GM21786 (cell line): ENCODE data around the gene PPOX.

Experiments
- ATAC-seq: cut with Tn5 transposase; IDR thresholded peaks from one replicate; pipeline ENCODE4 v1.9.1; 2021; ENCODE audit not compliant: unreplicated experiment

Gene PPOX

DNA sequence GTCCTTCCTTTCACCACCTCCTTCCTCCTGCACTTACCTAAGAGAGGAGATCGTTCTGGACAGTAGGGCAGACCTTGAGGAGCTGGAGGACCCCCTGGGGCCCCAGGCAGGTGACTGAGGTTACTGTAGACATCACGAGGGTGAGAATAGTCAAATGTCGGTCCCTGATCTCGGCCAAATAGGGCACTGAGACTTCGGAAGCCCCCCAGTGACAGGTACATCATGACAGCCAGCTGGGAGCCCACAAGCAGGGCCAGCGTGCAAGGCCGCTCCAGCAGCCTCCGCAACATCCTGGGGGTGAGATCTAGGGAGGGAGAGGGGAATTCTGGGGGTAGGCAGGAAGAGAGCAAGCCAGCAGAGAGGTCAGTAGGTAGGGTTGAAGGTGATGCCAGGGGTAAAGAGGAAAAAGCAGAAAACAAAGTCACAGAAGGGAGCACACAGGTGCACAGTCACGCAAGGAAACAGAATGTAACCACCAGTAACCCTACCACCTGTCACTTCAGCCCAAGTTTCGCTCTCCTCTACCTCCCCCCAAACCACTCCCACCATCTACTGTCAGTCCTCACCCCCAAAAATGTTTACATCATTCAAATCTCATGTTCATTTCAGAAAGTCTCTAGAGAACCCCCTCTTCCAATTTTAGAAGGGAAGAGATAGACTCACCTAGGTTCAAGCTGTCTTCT is 9.7 kb downstream of the PPOX start:
- ATAC-seq: no peak

DNA sequence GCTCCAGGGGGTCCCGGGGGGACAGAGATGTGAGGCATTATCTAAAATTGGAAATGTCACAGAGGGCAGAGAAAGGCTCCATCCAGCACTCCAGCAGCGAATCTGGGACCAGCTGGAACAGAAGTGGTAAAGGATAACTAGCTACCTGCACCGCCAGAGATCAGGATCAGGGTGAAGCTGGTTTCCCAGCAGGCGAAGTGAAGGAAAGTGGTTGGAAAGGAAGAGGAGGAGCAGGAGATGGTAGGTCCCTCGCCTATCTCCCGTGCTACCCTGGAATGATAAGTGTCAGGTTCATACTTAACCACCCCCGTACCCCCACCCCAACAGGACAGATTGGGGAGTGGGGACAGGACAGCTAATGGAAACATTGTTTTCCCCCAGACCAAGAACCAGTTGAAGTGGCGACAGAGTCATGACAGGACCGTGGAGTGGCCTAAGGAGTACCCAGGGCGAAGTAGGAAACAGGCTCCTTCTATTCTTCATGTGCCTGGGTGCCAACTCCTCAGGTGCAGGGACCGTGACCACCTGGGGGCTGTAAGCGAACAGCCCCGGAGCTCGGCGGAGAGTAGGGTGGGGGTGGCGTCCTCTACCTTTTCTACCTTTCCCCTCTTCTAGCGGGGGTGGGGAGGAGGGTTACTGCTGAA is 10.4 kb downstream of the PPOX start:
- ATAC-seq: peak; percentile 19

DNA sequence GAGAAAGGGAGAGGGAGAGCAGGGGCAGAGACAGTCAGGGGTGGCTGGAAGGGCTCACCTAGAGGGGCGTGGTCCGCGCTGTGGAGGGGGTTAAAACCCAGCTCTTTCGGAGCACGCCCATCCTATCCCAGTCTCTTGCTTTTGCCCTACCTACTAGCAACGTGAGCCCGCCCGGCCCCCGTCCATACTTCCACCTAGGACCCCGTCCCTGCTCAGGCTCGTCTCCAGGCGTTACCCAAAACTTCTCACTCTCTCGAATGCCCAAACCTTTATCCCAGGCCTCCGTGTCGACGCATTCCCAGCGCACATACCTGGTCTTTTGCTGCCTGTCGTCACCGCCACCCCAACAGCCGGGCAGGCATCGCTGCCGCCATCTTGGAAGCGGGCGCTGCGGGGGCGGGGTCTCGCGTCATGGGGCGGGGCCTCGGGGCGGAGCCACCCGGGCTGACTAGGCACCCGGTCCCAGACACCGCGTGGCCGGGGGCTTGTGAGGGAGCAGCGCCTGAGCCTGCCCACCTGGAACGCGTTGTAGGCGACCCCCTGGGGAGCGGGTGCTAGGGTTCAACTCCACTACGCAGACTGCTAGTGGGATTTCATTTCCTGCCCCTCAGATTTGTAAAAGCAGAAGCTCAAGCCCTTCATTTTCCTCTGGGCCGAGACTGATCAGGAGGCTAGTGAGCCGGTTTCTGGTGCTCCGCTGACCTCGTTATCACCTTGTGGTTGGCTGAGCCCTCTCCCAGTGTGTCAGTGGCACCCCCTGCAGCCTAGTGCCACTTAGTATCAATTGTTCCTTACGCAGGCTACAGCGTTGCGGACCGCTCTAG is 11.1 kb downstream of the PPOX start, which contains the start of gene B4GALT3:
Gene B4GALT3, minus strand, starts transcription at position 396 of the 824 bp plus-strand sequence. CDS start 1,447 bp downstream, outside the sequence.
- ATAC-seq: peak; percentile 73

DNA sequence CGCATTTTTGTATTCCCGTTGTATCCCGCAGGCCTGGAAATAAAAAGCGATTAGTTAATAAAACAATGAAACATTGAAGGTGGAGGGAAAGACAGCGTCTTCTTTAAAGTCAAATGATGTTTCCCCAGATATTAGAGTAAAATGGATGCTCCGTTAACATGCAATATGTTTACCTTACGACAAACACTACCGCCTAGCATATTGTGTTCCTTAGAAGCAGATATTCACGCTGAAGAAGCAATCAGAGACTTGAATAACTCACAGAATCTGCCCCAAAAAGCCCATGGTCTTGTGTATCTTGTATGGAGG is 11.7 kb downstream of the PPOX start:
- no peak for ATAC-seq

DNA sequence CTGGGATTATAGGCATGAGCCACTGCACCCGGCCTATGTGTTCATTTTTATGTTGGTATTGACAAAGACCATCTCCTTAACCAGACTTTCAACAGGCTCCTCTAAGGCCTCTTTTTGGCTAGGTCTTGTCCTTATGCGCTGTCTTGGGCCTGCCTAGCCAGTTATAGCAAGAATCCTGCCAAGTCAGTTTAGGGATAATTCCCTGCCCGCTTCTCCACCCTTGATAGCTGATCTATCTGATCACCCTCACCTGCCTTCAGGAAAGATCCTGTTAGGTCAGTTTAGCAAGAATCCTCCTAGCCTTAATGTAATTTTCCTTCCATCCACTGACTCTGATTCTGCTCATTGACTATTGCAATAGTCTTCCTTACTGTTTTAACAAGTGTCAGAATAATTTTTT is 13.5 kb downstream of the PPOX start:
- ATAC-seq: no peak

DNA sequence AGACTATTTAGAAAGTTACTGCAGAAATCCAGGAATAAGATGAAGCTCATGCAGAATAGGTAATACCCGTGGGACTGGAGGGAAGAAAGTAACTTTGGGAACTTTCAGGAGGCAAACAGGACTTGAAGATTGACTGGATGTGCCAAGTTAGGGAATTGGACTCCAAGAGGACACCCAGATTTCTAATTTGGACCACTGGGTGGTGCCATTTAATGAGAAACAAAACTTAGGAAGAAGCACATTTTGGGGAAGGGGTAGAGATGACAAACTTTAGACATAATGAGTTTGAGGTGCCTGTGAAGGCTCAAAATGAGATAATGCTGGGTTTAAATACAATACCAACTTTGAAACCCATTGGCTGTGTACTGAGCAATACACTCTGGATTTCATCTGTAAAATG is 14.4 kb downstream of the PPOX start:
- no peak for ATAC-seq

DNA sequence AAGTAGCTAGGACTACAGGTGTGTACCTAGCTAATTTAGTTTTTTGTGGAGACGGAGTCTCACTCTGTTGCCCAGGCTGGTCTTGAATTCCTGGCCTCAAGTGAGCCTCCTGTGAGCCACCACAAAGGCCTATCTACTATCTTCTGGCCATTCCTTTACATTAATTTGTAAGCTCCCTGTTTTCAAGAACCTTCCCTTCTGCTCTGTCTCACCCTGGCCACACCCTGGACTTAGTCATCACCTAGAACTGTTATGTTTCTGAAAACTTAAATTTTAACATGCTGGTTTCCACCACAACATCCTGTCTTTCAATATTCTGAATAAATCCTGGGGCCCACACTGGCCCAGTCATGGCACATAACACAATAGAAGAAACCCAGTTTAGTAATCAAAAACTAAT is 16.0 kb downstream of the PPOX start:
- peak; percentile 55 for ATAC-seq

DNA sequence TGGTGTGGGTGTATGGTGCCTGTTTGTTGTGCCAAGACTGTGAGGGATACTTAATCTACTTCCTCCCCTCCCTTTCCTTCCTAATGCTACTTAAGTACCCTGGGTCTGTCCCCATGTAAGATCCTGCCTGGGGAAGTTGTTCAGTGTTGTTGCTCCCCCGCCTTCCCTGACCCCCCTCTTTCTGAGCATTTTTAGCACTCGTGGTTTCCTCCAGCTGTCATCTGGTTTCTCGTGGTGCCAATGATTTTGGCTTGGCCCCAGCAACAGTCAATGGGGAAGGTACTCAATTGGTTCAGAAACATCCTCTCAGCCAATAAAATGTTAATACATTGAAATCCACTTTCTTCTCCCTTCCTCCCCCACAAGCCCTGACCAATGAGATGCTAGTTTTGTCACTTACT is 19.1 kb downstream of the PPOX start:
- peak; percentile 69 for ATAC-seq

DNA sequence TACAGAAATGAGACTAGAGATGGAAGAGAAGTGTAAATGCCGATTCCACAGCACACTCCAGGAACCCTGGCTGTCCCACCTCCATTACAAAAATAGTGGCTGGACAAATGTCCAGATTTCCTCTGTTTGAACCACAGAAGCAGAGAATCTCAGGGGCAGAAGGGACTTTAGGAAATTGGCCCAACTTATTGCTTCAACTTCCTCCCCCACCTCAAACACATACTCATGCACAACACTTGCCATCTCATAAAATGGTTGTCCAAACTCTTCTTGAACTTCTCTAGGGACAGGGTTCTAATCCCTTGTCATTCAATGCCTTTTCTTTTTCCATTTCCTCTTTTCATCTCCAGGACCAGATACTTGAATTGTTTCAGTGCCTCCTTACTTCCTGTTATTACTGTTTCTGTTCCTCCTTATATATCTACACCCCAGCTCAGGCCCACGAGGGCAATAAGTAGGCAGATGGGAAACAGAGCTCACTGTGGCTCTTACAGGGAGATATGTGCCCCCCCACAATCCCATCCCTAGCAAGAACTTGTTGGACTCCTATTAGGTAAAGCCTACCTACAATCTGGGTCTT is 19.6 kb downstream of the PPOX start:
- ATAC-seq: no peak

DNA sequence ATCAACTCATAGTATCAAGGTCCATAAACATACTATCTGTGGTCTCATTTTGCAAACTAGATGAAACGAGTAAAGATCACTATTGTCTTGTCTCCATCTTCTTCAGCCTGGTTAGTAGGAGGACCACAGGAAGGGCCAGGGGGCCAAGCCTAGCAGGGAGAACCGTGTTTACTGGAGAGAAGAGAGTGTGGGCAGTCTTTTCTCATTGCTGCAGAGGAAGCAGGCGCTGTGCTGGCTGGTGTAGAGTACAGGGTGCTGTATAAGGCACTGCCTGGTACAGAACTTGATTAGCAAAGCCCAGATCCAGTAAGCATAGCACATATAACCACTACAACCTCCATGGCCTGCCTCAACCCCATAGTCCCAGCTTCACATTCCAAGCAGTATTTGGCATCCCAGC is 21.1 kb downstream of the PPOX start:
- ATAC-seq: no peak

DNA sequence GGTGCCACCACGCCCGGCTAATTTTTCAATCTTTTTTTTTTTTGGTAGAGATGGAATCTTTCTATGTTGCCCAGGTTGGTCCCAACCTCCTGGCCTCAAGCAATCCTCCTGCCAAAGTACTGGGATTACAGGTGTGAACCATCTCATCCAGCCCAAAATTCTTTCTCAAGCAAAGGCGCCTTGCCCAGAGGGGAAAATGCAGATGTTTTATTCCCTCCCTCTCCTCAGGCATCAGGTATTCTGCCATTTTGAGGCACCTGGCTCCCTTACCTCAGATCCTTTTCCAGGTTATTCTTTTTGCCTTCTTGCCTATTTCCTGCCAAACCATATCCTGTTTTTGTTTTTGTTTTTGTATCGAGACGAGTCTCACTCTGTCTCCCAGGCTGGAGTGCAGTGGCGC is 22.2 kb downstream of the PPOX start:
- ATAC-seq: no peak

DNA sequence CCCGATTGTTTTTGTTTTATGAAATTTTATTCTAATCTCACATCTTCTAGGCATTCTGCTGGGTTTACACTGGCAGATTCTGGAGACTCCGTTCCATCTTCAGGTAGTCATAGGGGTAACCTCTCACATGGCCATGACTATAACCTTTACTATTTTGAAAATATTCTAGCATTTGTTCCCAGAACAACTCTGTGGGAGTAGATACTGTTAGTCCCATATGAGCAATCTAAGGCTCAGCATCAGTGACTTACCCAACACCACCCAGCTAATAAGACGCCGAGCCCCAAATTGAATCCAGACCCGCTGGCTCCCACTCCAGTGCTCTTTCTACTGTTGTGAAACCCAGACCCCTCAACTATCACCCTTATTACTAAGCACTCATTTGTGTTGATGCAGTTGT is 22.8 kb downstream of the PPOX start:
- ATAC-seq: no peak

DNA sequence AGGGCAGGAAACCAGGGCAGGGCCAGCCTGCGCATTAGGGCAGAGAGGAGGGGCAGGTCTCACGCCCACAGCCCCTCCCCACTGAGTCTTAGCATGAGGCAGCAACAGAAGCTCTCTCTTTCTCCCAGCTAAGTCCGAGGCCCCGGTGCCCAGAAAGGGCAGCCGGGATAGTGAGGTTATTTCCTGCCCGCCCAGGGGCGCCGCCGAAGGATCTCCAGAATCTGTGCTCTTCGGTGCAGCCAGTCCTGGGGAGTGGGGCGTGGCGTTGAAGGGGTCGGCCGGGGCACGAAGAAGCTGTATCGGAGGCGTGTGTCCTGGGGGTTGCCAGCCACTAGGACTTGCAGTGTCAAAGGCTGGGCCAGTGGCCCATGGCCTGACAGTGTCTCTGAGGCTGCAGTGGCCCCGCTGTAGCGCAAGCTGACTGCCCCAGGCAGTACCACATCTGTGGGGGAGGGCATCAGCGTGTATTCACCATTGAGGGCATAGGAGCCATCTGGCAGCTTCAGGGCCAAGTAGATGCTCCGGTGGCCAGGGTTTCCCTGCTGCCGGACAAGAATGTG is 24.8 kb downstream of the PPOX start:
- ATAC-seq: no peak

DNA sequence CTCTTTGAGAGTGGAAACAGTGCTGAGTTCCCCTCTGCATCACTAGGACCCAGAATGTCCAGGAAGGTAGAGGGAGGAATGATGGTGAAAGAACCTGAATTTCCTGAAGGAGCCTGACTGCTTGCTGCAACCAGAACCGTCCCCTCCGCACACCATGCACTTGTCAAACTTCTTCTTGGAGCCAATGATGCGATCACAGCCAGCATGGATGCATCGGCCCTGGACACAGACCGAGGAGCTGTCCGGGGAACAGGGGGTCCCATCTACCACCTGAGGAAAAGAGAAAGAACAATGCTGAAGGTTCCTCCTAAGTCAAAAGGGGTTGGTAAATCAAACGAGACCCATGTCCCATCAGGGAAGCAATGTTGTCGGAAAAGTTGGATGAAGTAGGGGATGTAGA is 25.7 kb downstream of the PPOX start:
- ATAC-seq: no peak

DNA sequence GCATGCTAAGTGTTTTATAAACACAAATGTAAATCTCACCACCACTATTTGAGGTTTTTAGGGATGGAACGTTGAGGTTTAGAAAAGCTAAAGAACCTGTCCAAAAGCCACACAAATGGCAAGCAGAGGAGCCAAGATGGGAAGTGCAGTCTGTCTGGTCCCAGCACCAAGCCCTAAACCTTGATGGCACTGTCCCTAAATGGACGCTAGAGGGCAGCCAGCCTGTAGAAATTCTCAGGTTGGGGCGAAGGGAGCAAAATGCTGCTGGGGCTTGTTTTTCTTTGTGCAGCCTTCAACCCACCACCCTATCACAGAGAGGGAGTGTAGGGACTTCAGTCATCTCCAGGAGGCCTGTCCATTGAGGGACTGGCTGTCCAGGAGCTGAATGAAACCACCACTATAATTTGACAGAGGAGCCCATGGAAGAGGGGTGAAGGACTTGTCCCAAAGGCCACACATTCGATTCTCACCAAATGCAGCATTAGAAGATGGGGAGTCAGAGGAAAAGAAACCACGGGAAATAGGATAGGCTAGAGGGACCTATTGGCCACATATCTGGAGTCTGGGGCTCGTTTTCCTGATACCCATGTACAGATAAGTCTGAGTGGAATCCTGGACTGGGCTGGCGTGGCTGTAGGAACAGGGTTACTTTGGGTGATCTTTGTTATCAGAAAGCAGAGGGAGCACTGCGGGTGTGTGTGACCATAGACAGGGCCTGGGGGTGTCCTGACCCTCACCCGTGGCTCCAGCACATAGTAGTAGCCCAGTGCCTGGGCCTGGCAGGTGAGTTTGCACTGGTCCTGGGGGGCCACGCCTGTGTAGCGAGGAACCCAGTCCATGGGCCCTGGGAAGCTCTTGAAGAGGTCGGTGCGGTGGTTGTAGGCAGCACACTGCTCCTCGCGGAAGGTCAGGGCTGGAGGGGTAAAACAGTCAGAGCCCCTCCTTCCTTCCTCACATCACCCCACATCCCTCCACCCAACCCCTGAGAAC is 26.5 kb downstream of the PPOX start:
- peak; percentile 59 for ATAC-seq

DNA sequence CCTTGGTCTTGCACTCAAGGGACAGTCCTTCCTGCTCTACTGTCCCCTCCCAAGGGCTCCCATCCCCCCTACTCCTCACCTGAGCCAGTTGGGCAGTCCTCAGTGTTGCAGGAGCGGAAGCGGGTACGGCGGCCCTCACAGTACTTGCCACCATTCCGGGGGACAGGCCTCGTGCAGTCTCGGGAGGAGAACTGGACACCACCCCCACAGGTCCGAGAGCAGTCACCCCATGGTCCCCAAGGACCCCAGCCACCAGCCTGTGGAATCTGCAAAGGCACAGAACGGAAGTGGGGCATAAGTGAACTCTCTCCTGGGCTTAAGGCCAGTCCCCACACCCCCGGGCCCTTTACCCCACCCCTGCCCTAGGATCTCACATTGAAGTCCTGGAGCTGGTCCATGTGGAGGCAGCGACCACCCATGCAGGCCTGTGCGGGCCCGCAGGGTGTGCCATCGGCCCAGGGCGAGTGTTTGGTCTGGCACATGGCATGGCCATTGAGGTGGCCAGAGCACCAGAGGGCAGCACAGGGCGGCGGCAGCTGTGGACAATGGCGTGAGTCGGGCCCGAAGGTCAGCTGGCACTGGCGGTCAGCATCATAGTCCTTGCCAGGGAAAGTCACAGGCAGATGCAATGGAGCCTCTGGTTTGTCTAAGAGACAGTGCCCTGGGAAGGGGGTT is 27.5 kb downstream of the PPOX start:
- ATAC-seq: no peak

DNA sequence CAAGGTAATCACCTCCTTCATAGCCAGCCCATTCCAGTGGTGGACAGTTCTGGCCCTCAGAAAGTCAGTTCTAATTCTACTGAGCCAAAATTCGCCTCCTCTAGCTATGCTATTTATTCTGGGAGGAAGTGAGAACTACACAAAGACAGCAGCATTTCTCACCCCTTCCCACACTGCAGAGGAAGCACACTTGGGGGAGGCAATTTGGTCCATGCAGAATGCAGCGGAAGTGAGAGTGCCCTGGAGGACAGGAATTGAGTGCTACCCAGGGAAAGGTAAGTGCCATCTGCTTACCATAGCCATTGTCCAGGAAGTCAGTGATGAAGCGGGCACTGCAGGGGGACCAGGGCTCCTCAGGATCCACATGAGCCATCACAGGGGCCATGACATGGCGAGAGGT is 28.9 kb downstream of the PPOX start:
- ATAC-seq: peak; percentile 78

DNA sequence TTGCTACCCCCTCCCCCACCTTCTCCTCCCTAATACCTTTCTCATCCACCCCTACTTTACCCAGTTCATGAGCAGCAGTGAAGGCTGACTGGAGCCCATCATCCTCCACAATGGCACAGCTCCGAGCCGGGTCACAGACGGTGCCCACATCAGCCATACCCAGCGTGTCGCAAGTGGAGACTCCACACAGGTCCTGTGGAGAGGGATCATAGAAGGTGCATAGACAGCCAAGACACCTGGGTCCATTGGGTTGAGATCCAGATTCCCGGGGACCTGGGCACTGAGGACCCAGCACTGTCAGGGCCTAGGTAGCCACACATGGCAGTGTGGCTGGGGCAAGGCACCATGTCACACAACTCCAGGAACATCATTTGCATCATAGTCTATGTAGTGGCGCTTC is 29.9 kb downstream of the PPOX start:
- ATAC-seq: no peak

DNA sequence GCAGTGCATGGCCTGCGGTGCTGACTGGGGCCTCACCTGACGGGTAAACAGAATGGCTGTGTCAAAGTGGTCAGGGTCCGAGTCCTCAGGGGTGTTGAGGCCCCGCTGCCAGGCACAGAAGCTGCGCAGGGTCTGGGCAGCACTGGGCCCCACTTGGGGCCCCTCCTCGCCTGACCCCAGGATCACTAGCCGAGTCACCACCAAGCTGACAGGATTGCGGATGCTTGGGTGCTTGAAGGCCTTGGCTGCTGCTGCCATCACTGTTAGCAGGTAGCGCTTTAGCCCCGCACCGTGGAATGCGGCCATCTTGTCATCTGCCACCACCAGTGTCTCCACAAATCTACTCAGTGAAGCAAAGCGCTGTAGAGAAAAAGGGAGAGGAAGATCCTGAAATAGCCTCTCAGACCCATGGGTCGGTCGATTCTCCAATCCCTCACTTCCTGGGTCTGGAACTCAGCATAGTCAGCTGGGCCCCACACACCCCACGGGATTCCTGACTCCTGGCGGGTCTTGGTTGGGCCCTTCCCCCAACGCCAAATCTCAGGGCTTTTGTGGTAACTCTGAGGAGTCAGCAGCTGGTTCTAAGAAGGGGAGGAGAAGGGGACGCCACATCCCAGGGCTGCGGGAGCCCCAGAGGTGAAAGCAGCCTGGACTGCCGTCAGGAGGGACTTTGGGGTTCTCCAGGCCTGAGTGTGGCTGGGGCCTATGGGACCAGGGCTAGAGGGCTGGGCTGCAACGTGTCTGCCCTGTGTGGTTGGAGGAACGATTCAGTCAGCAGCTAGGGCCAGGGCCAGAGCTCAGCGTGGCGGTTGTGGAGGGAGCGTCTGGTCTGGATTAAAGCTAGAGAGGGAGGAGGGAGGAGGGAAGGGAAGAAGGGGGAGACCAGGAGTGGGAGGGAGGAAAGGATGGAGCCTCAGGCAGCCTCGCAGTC is 30.6 kb downstream of the PPOX start:
- no peak for ATAC-seq
